Measurements from ENCODE around the gene PDE6G.

DNA sequence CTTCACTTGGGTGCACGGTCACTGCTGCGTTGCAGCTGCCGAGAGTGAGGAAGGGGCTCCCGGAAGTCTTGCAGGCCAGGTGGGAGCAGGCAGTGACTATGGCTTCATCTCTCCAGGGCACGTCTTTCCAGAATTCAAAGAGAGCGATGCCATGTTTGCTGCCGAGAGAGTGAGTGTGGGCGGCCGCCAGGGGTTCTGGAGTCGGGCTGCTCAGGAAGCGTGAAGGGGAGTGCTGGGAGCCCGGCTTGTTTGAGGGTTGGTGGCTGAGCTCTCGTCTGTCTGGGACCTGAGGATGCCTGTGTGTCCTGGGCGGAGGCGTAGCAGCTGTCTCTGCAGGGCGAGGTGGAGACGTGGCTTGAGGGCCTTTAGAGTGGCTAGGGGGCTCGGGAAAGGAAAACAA is 33.7 kb upstream of the PDE6G start:
- TF ChIP-seq, protein P1, sequence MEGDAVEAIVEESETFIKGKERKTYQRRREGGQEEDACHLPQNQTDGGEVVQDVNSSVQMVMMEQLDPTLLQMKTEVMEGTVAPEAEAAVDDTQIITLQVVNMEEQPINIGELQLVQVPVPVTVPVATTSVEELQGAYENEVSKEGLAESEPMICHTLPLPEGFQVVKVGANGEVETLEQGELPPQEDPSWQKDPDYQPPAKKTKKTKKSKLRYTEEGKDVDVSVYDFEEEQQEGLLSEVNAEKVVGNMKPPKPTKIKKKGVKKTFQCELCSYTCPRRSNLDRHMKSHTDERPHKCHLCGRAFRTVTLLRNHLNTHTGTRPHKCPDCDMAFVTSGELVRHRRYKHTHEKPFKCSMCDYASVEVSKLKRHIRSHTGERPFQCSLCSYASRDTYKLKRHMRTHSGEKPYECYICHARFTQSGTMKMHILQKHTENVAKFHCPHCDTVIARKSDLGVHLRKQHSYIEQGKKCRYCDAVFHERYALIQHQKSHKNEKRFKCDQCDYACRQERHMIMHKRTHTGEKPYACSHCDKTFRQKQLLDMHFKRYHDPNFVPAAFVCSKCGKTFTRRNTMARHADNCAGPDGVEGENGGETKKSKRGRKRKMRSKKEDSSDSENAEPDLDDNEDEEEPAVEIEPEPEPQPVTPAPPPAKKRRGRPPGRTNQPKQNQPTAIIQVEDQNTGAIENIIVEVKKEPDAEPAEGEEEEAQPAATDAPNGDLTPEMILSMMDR (IDR thresholded peaks at IDR 0.05), result no peak
- TF ChIP-seq POLR2AphosphoS5 (IDR thresholded peaks at IDR 0.05), result no peak

All from suprapubic skin (tissue), 3 donors.